Keratinocyte (primary cell): ENCODE measurements around the gene RPL18.

ENCODE experiments used
- CTCF ChIP-seq, 3 experiments: IDR thresholded peaks in 1 of 3; conservative IDR thresholded peaks in 1 of 3; optimal IDR thresholded peaks in 1 of 3; 2 replicates in 2 of 3; 3 replicates in 1 of 3; pipeline versions ENCODE3 to v1.5.1; 2011; ENCODE audit warnings: low read length in 3 of 3, mild to moderate bottlenecking in 3 of 3, moderate library complexity in 2 of 3, control low read depth in 1 of 3, inconsistent platforms in 1 of 3; ENCODE audit not compliant: insufficient read depth in 2 of 3; ENCODE audit errors: extremely low read depth in 1 of 3
- EZH2 ChIP-seq: IDR thresholded peaks from one replicate; pipeline ENCODE4 v1.6.1; 2012; ENCODE audit warnings: inconsistent platforms, mild to moderate bottlenecking, low read length, moderate library complexity

DNA sequence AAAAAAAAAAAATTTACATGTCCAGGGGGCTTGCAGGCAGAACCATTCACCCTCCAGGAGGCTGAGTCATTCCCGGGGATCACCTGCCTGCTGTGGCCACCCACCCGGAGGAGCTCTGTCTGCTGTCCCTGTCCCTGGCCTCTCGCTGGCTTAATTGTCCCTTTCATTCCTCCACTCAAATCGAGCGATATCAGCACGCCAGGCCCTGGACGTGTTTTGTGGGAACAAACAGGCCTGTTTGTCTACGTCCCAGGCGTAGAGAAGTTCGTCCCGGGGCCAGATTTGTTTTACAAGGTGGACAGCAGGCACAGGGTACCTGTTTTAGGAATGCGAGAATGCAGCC lies 45.8 kb downstream of the RPL18 start:
- TF ChIP-seq CTCF (optimal IDR thresholded peaks at IDR 0.05 in 1 of 3, IDR thresholded peaks at IDR 0.05 in 1 of 3, conservative IDR thresholded peaks at IDR 0.05 in 1 of 3; ENCODE audit: extremely low read depth in 1 of 3, insufficient read depth in 2 of 3, low read length in 3 of 3) (no peak), EZH2 (no peak)
